CD4-positive, alpha-beta T cell treated with Interferon alpha-2 for 1 hour (primary cell): ENCODE measurements around the gene CELF6.
"Not testable (repeated sequence)": the region's sequence is repeated elsewhere in the genome, so short reads cannot be mapped to it uniquely, and the experiment has no call there.

Experiments used
- DNase-seq, 2 donors: peaks; one replicate each; pipeline ENCODE4 v3.0.0-alpha.2; 2020 to 2022

CELF6 gene

GRCh38 chr15:72315706-72316370 is 4.1 kb downstream of the CELF6 start:
- DNase-seq, result no peak

- no peak for DNase-seq
These were observed 6.1 kb downstream of the CELF6 start for GRCh38 chr15:72313881-72314280.

GRCh38 chr15:72313448-72313840 is 6.5 kb downstream of the CELF6 start:
- no peak for DNase-seq

- peak; percentile 57 to 71 for DNase-seq
These were observed 7.1 kb downstream of the CELF6 start for GRCh38 chr15:72312605-72313447.

GRCh38 chr15:72307026-72307425 is 12.9 kb downstream of the CELF6 start:
- DNase-seq, result no peak

GRCh38 chr15:72306211-72306785 is 13.7 kb downstream of the CELF6 start:
- peak; percentile 66 to 82 for DNase-seq

- DNase-seq, result no peak
These were observed 15.4 kb downstream of the CELF6 start for GRCh38 chr15:72304596-72304995.

GRCh38 chr15:72302955-72303354 is 17.0 kb downstream of the CELF6 start:
- DNase-seq, result no peak

- DNase-seq, result no peak
These were observed 30.2 kb downstream of the CELF6 start for GRCh38 chr15:72289597-72290325.

GRCh38 chr15:72288796-72289596 is 31.0 kb downstream of the CELF6 start:
- no peak for DNase-seq

- peak; percentile 42 to 55 for DNase-seq
These were observed 33.9 kb downstream of the CELF6 start for GRCh38 chr15:72285927-72286516.

- DNase-seq, result no peak
These were observed 34.6 kb downstream of the CELF6 start for GRCh38 chr15:72285402-72285801.

- DNase-seq, result no peak
These were observed 35.2 kb downstream of the CELF6 start for GRCh38 chr15:72284781-72285180.

GRCh38 chr15:72281713-72282112 is 38.2 kb downstream of the CELF6 start:
- no peak for DNase-seq

- no peak for DNase-seq
These were observed 39.2 kb downstream of the CELF6 start for GRCh38 chr15:72280751-72281150.

GRCh38 chr15:72278737-72279136 is 41.2 kb downstream of the CELF6 start:
- DNase-seq, result no peak

- no peak for DNase-seq
These were observed 43.6 kb downstream of the CELF6 start for GRCh38 chr15:72276326-72276700.

GRCh38 chr15:72275635-72276325 is 44.2 kb downstream of the CELF6 start:
- DNase-seq, result not testable (repeated sequence)

- no peak for DNase-seq
These were observed 47.0 kb downstream of the CELF6 start for GRCh38 chr15:72272997-72273352.

- DNase-seq, result peak; percentile 99
These were observed 47.6 kb downstream of the CELF6 start, which contains the start of gene PARP6 for GRCh38 chr15:72272213-72272996. Gene PARP6, minus strand, starts transcription at chr15:72272554. Its CDS starts 5,077 bp downstream, at chr15:72267477.

- no peak for DNase-seq
These were observed 48.1 kb downstream of the CELF6 start for GRCh38 chr15:72271895-72272212.
